Neural progenitor cell (in vitro differentiated cells): ENCODE measurements around the gene IL36B. TPM values are rescaled to one million over a fixed set of nuclear protein-coding genes. Genes with fewer than 3 reads are reported as not detected.

Experiments used
- DNase-seq: peaks from one replicate; pipeline ENCODE4 v3.0.0-alpha.2; 2016; ENCODE audit warnings: low spot score
- H2AFZ ChIP-seq: fragments of 200-600 bp; sonication (generic); replicated peaks from 2 replicates; pipeline ENCODE4 v1.6.1; 2016; ENCODE audit warnings: antibody characterized with exemption
- H3F3A ChIP-seq: fragments of 200-600 bp; sonication (generic); 2 replicates; pipeline ENCODE4 v1.6.1; 2016; ENCODE audit warnings: antibody characterized with exemption, low read depth
- H3K27ac ChIP-seq: fragments of 200-600 bp; sonication (generic); 2 replicates; pipeline ENCODE4 v1.5.1; 2016; ENCODE audit warnings: mild to moderate bottlenecking
- H3K27me3 ChIP-seq: fragments of 200-600 bp; sonication (generic); 2 replicates; pipeline ENCODE4 v1.6.1; 2016; ENCODE audit warnings: mild to moderate bottlenecking, moderate library complexity
- H3K36me3 ChIP-seq: fragments of 200-600 bp; sonication (generic); 2 replicates; pipeline ENCODE4 v1.5.1; 2016
- H3K4me1 ChIP-seq: fragments of 200-600 bp; sonication (generic); 2 replicates; pipeline ENCODE4 v1.6.1; 2016; ENCODE audit warnings: mixed run types
- H3K4me2 ChIP-seq: fragments of 200-600 bp; sonication (generic); 2 replicates; pipeline ENCODE4 v1.6.1; 2016
- H3K4me3 ChIP-seq: fragments of 200-600 bp; sonication (generic); 2 replicates; pipeline ENCODE4 v1.5.1; 2016
- H3K79me2 ChIP-seq: fragments of 200-600 bp; sonication (generic); 2 replicates; pipeline ENCODE4 v1.6.1; 2016; ENCODE audit warnings: low read depth
- H3K9ac ChIP-seq: fragments of 200-600 bp; sonication (generic); 2 replicates; pipeline ENCODE4 v1.6.1; 2016
- H3K9me3 ChIP-seq: fragments of 200-600 bp; sonication (generic); 2 replicates; pipeline ENCODE4 v1.5.1; 2016; ENCODE audit warnings: low read depth
- H4K20me1 ChIP-seq: fragments of 200-600 bp; sonication (generic); 2 replicates; pipeline ENCODE4 v1.6.1; 2016; ENCODE audit warnings: low read depth
- H3K27ac Mint-ChIP-seq: 3 replicates; pipeline ENCODE4 v1.8.0; 2021; ENCODE audit warnings: mixed read lengths
- H3K27me3 Mint-ChIP-seq: 2 replicates; pipeline ENCODE4 v1.8.0; 2022; ENCODE audit warnings: low read depth, mild to moderate bottlenecking, inconsistent platforms, moderate library complexity, mixed read lengths; ENCODE audit not compliant: insufficient read depth
- H3K36me3 Mint-ChIP-seq: 3 replicates; pipeline ENCODE4 v1.8.0; 2021; ENCODE audit warnings: mixed read lengths
- H3K4me1 Mint-ChIP-seq: 3 replicates; pipeline ENCODE4 v1.8.0; 2021; ENCODE audit warnings: mixed read lengths
- H3K4me3 Mint-ChIP-seq: 3 replicates; pipeline ENCODE4 v1.8.0; 2021; ENCODE audit warnings: mild to moderate bottlenecking, moderate library complexity, mixed read lengths
- H3K9me3 Mint-ChIP-seq: 3 replicates; pipeline ENCODE4 v1.8.0; 2020; ENCODE audit warnings: mixed read lengths
- EZH2 ChIP-seq: fragments of 200-600 bp; sonication (generic); IDR thresholded peaks from 2 replicates; pipeline ENCODE4 v1.6.1; 2017; ENCODE audit warnings: antibody characterized with exemption, mild to moderate bottlenecking, moderate library complexity
- EZH2phosphoT487 ChIP-seq: fragments of 200-600 bp; sonication (generic); IDR thresholded peaks from 2 replicates; pipeline ENCODE4 v1.6.1; 2017; ENCODE audit warnings: antibody characterized with exemption
- small RNA-seq: library from RNA; depleted of rRNA; stranded (forward); fragments of <200 nt; gene quantifications from one replicate; pipeline ENCODE3, GENCODE V24; 2015
- total RNA-seq: library from RNA; depleted of rRNA; stranded (reverse); fragments of >200 nt; gene quantifications from 2 replicates; pipeline ENCODE4 v1.2.3, GENCODE V29; 2015; ENCODE audit warnings: low replicate concordance
- TF ChIP-seq, protein P1 (sequence below): fragments of 200-600 bp; sonication (generic); IDR thresholded peaks from 2 replicates; pipeline ENCODE4 v1.5.1; 2017; ENCODE audit warnings: antibody characterized with exemption, mild to moderate bottlenecking

IL36B gene
- total RNA-seq, 1 donor from 2014 or later = not detected

DNA sequence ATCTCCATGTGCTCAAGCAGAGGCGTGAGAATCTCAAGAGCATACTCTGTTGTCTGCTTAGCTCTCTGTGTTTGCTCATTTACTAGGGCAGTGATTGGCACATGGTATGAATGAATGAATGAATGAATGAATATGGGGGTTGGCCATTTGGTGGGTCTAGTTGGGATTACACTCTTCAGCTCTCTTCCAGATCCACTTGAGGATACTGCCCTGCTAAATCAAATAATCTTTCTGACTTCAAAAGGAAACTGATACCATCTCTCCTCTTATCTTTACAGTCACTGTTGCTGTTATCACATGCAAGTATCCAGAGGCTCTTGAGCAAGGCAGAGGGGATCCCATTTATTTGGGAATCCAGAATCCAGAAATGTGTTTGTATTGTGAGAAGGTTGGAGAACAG, 72.9 kb downstream of the IL36B start:
- no peaks in the 10 kb centered on the region for H3K4me1 Mint-ChIP-seq
- H4K20me1 ChIP-seq = no peaks in the 10 kb centered on the region
- H3K4me3 Mint-ChIP-seq = no peak overlapping the region
- H3K27me3 Mint-ChIP-seq = peaks cover 2% of the 10 kb centered on the region
- peaks cover 36% of the 10 kb centered on the region for H3K27me3 ChIP-seq
- no peaks in the 10 kb centered on the region for H3F3A ChIP-seq
- H3K36me3 Mint-ChIP-seq = no peaks in the 10 kb centered on the region
- H3K4me1 ChIP-seq = peaks cover 8% of the 10 kb centered on the region
- H3K4me3 ChIP-seq = no peak overlapping the region
- DNase-seq = no peak
- H3K9me3 ChIP-seq = no peaks in the 10 kb centered on the region
- H3K4me2 ChIP-seq = no peak overlapping the region
- no peak overlapping the region for H3K27ac ChIP-seq
- H2AFZ ChIP-seq = no peak overlapping the region
- no peaks in the 10 kb centered on the region for H3K9me3 Mint-ChIP-seq
- no peak overlapping the region for H3K9ac ChIP-seq
- TF ChIP-seq EZH2 = no peak
- no peaks in the 10 kb centered on the region for H3K79me2 ChIP-seq
- H3K27ac Mint-ChIP-seq = no peak overlapping the region
- no peaks in the 10 kb centered on the region for H3K36me3 ChIP-seq

DNA sequence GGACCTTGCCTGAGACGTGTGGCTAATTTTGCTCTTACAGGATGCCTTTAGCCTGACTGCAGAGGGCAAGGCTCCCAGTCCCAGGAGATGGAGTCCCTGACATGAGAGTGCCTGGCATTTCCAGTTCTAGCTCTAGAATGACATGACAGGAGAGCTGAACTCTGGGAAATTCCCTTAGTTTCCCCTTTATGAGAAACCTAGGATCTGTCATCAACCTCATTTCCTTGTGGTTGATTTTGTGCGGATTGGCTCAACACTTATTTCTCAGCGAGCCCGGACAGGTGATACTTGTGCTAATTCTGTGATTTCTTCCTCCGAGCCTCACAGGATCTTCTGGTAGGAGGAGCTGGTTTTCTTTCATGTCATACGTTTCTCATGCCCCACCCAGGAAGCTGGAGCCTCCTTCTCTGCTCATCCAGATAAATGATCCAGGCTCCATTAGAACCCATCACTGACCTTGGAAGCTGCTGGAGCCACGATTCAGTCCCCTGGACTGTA, 75.1 kb downstream of the IL36B start, which contains the start of gene IL36G:
TSS of gene IL36G (plus strand) at position 448 of the 498 bp plus-strand sequence. CDS start 633 bp downstream, outside the sequence.
- peaks cover 33% of the 10 kb centered on the region for H3K27me3 ChIP-seq
- peaks cover 8% of the 10 kb centered on the region for H3K4me1 ChIP-seq
- Mint-ChIP-seq H3K4me3 (no peak within 1 kb of the TSS), H3K27me3 (peaks cover 3% of the 10 kb centered on the region), H3K36me3 (no peaks in the 10 kb centered on the region), H3K9me3 (no peaks in the 10 kb centered on the region), H3K27ac (no peak within 1 kb of the TSS), H3K4me1 (no peaks in the 10 kb centered on the region)
- no peak within 1 kb of the TSS for H3K4me2 ChIP-seq
- no peak within 1 kb of the TSS for H3K27ac ChIP-seq
- DNase-seq = no peak
- TF ChIP-seq EZH2 (no peak), EZH2phosphoT487 (no peak)
- TF ChIP-seq, protein P1, sequence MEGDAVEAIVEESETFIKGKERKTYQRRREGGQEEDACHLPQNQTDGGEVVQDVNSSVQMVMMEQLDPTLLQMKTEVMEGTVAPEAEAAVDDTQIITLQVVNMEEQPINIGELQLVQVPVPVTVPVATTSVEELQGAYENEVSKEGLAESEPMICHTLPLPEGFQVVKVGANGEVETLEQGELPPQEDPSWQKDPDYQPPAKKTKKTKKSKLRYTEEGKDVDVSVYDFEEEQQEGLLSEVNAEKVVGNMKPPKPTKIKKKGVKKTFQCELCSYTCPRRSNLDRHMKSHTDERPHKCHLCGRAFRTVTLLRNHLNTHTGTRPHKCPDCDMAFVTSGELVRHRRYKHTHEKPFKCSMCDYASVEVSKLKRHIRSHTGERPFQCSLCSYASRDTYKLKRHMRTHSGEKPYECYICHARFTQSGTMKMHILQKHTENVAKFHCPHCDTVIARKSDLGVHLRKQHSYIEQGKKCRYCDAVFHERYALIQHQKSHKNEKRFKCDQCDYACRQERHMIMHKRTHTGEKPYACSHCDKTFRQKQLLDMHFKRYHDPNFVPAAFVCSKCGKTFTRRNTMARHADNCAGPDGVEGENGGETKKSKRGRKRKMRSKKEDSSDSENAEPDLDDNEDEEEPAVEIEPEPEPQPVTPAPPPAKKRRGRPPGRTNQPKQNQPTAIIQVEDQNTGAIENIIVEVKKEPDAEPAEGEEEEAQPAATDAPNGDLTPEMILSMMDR = no peak
- no peak within 1 kb of the TSS for H3K4me3 ChIP-seq
- H3F3A ChIP-seq = no peaks in the 10 kb centered on the region
- no peaks in the 10 kb centered on the region for H3K36me3 ChIP-seq
- no peak within 1 kb of the TSS for H3K9ac ChIP-seq
- H3K79me2 ChIP-seq = no peaks in the 10 kb centered on the region
- no peaks in the 10 kb centered on the region for H3K9me3 ChIP-seq
- no peaks in the 10 kb centered on the region for H4K20me1 ChIP-seq
- H2AFZ ChIP-seq = no peak within 1 kb of the TSS

Small RNAs within 50 kb of the gene (small RNA-seq; reads per million reads assigned to genes)
- gene HMGN2P23 = not detected
- gene RNU6-1180P = not detected

Other genes with a start within 250 kb of the IL36B start
- not detected in 2 replicates for gene IL1B, start 216.1 kb downstream of the IL36B start, total RNA-seq
- 0.93 TPM in 1 of 2 replicates, not detected in the other for gene IL37, start 141.7 kb downstream of the IL36B start, total RNA-seq
- gene IL36G, start 74.9 kb downstream of the IL36B start, total RNA-seq = 0.59 and 1.3 TPM in 2 replicates
- gene IL36A, start 47.4 kb downstream of the IL36B start, total RNA-seq = not detected in 2 replicates
- gene IL36RN, start 6.3 kb upstream of the IL36B start, total RNA-seq = not detected in 2 replicates
- gene IL1F10, start 15.1 kb upstream of the IL36B start, total RNA-seq = not detected in 2 replicates
- gene IL1RN, start 74.7 kb upstream of the IL36B start, total RNA-seq = not detected in 2 replicates
- gene PSD4, start 121.1 kb upstream of the IL36B start, total RNA-seq = 0.02 and 0.87 TPM in 2 replicates
- 1.4 and 2.9 TPM in 2 replicates for gene PAX8, start 226.1 kb upstream of the IL36B start, total RNA-seq